ENCODE data around the gene ROBO1. TPM values are rescaled to one million over a fixed set of nuclear protein-coding genes. Genes with fewer than 3 reads are reported as not detected.

The ROBO1 gene
- total RNA-seq, 1 experiment from 2014 or later, result 11.2 TPM

DNA sequence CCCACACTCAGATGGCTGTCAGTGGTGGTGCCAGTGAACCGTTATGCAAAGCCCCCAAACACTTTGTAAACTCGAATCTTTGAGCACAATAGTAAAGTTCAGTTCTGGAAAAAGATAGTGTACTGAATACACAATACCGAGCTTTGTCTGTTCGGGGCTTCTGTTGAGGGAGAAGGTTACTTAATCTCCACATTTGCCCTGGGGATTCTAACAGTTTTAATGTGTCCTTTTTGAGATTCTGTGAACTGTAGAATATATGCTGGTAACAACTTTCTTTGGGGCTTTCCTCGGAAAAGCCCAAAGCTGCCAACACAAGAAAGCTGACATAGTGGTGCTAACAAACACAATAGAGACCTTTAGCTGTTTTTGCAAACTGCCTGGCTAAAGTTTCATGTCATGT, 686.5 kb downstream of the ROBO1 start:
- no peak for DNase-seq (ENCODE audit: low spot score)

DNA sequence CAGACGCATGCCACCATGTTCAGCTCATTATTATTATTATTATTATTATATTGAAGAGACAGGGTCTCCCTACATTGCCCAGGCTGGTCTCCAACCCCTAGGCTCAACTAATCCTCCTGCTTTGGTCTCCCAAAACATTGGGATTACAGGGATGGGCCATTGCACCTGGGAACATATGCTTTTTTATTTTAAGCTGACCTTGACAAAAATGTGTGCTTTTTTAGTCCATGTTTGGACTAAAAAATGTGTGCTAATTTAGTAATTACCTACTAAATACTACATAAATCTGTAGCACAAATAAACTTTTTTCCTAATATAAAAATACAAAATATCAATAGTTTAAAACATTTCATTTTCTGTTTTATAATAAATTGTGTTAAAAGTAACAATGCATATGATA, 693.2 kb downstream of the ROBO1 start:
- DNase-seq (ENCODE audit: low spot score), result no peak

DNA sequence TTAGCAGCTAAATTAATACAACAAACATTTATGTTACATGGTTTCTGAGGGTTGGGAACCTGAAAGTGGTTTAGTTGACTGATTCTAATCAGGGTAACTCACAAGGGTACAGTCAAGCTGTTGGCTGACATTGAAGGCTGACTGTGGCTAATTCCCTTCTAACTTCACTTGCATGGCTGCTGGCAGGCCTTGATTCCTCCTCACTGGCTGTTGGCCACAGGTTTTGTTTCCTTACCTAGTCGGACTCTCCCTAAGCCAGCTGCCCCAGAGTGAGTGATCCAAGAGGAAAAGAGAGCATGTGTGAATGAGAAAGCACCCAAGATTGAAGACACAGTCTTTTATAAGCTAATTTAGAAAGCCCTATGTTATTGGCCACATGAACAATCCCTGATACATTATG, 700.1 kb downstream of the ROBO1 start:
- no peak for DNase-seq (ENCODE audit: low spot score)

DNA sequence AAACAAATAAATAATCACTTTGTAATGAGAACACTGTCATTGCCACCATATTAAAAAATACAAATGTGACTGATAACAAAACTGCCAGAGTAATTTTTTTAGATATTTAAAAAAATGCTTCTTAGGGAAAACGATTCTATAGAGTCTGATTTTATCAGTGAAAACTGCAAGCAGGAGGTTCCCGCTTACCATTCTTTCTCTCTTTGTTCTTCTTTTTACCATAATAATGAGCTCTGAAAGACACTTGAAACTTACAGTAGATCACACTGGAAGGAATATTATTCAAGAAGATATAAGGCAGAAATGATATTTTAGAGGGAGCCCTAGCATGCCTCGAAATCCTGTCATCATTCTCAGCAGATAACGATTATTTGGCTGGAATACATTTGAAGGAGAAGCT, 701.3 kb downstream of the ROBO1 start:
- DNase-seq (ENCODE audit: low spot score), result no peak

DNA sequence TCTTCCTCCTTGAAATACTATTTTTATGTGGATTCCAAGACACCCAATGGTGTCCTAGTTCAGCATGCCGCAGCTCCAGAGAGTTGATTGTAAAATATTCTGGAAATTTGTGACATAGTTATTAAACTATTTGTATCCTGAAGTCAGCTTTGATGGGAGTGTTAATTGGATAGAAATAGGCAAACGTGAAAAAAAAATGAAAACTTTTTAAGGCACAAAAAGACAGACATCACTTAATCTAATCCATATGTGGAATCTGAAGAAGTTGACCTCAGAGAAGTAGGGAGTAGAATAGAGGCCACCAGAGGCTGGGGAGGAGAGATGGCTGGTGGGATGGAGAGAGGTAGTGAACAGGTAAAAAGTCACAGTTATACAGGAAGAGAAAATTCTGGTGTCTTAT, 704.2 kb downstream of the ROBO1 start:
- no peak for DNase-seq (ENCODE audit: low spot score)

DNA sequence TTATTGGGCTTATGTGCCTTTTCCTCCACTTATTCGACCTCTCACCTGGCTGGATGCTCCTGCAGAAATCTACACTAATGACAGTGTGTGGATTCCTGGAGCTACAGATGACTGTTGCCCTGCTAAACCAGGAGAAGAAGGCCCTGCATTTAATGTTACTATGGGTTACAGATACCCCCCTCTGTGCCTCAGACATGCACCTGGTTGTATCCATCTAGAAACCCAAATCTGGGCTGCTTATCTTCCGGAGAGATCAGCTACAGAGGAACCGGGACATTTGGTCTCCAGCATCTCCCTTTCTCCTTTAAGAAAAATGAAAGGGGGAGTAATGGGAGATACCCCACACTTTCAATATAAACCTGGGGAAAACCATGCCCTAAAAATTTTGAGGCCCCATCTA, 710.0 kb downstream of the ROBO1 start:
- DNase-seq (ENCODE audit: low spot score), result no peak

DNA sequence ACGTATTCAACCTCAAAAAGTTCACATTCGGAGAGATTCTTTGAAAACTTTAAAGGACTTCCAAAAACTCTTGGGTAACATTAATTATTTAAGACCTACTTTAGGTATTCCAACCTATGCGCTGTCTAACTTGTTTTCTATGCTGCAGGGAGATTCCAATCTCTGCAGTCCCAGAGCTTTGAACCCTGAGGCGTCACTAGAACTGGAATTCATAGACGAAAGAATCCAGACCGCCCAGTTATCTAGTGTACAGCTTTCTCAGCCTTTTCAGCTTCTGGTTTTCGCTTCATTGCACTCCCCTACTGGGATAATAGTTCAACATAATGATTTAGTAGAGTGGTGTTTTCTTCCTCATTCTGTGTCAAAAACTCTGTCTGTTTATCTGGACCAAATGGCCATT, 711.3 kb downstream of the ROBO1 start:
- DNase-seq (ENCODE audit: low spot score), result no peak

DNA sequence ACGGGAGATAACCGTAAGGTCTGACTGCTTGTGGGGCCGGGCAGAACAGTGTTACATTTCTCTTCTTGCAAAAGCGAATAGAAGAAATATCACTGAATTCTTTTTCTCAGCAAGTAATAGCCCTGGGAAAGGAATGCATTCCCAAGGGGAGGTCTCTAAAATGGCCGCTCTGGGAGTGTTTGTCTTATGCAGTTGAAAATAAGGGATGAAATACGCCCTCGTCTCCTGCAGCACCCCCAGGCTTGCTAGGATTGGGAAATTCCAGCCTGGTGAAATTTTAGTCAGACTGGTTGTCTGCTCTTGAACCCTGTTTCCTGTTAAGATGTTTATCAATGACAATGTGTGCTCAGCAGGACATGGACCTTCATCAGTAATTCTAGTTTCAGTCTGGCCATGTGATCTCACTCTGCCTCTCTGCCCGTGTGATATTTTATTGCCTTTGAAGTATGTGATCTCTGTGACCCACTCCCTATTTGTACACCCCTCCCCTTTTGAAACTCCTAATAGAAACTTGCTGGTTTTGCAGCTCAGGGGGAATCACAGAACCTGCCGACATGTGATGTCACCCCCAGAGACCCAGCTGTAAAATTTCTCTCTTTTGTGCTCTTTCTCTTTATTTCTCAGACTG, 715.6 kb downstream of the ROBO1 start:
- no peak for DNase-seq (ENCODE audit: low spot score)

DNA sequence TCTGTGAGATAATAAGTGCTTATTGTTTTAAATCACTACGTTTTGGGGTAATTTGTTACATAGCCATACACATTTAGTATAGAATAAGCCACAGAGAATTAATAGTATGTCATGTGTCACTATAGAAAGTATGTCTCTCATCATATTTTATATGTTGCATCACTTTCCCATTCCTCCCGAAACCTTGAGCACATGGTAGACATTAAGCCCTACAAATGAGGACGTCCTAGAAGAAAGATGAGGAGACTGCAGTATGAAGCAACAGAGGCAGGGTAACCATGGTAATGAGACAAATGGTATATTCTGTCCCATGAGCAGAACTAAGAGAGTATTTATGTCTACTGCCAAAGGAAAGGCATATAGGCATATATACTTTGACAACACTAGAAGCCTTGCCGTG, 720.2 kb downstream of the ROBO1 start:
- DNase-seq (ENCODE audit: low spot score), result no peak

DNA sequence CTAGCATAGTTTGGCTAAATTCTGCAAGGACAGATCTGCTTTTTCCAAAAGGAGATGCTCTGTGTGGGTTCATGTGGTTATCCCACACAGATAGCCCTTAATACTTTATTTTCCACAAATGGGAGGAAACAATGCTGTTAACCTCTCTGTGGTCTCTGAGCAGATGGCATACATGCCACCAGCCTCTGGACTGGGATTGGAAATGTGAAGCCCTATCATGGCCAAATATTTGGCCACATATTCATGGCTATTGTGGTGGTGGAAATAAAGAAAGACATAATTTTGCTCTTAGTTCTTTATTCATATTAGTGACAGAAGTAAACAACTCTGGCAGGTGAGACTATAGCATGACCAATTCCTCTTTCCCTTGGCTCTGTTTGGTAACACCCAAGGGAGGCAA, 726.2 kb downstream of the ROBO1 start:
- no peak for DNase-seq (ENCODE audit: low spot score)

DNA sequence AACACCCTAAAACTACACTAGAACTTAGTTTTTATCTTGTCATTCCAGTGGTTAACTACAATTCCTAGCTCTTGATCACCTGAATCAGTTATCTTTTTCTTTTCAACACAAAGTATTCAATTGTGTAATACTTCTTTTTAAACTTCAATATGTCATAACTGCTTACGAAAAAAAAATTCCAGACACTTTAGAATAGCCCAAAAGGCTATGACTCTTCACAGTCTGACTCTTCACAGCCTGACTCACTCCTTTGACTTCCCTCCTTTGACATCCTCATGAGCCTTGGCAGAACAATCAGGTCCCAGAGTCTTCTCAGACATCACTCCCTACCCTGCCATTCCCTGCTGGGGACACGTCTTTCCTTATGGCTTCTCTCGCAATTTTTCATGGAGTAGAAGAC, 727.1 kb downstream of the ROBO1 start:
- DNase-seq (ENCODE audit: low spot score), result peak; percentile 63

DNA sequence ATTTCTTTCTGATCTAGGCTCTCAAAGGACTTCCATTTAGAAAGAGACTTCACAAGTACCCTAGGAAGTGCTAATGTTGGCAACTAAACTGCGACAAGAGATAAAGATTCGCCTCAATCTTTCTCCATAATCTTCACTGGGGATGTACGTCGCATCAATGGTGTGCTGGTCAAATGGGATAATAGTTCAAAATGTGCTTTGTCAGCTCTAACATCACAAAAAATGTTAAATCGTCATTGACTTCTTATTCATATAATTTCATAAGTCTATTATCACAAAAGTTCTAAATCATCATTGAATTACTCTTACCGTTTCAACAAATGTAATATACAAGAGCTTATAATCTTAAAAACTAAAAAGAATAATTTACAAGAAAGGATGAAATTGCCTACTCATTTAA, 727.7 kb downstream of the ROBO1 start:
- no peak for DNase-seq (ENCODE audit: low spot score)

DNA sequence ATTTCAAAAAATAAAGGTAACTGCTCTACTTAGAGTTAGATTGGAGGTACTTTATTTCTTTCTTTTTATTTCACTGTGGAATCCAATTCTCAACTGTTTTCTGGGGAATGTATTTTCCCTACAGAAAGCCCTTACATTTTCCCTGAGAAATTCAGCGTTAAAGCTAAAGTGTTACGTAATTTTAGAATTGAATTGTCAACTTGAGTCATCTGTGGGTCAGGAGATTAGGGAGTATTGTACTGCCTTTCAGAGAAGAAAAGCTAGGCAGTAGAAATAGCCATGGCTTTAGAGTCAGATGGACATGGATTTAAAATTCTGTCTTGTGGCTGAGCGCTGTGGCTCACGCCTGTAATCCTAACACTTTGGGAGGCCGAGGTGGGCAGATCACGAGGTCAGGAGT, 728.6 kb downstream of the ROBO1 start:
- DNase-seq (ENCODE audit: low spot score), result no peak

DNA sequence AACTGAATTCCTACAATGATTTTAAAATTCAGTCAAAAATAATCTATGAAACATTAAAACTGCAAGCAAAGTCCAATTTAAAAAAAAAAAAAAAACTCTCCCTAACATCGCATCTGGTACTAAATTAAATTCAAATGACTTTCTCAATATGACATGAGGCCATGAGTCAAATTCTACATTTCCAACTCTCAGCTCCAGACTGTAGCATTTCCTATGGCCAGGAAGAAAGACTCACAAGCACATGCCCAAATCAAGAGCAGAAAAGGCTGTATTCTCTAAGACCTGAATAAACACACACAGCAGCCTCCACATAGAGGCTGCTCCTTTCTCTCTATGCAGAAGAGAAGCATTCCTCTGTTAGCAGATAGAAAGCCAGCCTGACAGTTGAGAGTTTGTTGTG, 729.2 kb downstream of the ROBO1 start:
- DNase-seq (ENCODE audit: low spot score), result no peak

DNA sequence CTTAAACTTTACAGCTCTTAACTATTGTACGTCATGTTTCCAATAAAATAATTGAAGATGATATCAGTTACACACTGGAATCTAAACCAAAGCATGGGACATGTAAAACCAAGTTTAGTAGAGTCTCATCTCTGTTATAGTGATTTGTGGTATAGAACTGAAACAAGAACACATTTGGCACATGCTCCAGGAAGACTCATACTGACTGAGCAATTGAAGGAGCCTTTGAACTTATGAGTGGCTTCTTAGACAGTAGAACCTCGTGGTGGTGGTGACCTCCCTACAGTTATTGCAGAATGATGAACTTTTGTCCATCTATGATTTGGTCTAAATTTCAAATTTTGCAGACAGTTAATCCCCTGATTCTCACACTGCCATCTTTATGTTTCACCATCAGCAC, 729.7 kb downstream of the ROBO1 start:
- DNase-seq (ENCODE audit: low spot score), result no peak

DNA sequence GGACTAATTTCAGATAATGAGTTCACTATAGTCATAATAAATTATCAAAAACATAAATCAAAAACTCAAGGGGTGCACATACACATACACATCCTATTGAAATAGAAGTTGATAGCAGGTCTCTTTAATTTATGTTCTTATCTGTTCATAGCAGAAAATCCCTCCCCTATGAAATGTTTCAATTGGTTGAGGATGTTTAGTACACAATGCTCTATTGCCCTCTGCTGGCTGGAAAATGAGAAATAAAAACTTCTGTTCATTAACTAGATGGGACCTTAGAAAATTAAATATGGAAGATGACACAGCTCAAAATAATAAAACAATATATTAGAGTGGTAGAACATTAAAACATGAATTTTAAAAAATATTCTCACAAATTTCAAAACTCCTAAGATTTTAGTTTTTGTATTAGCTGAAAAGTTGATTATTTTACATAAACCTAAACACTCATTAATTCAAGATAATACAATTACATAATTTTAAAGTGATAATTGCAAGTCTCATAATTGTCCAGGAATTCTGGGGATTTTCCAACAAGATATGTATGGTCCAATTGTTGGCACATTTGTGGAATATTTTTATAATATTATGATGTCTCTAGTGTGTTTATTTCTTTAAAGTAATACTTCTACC, 735.0 kb downstream of the ROBO1 start:
- peak; percentile 67 for DNase-seq (ENCODE audit: low spot score)

DNA sequence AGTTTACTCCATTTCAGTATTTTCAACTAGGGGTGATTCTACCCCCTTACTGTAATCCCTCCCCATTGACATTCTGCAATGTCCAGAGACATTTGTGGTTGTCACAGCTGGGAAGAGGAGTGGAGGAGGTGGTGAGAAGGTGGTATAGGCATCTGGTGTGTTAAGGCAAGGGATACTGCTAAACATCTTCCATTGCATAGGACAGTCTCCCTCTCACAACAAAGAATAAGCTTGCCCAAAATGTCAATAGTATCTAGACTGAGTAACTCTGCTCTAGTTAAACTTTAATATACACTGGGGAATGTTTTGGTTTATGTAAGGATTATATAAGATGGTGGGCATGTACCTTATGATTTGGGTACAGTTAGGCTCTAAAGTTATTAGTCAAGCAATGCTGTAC, 737.6 kb downstream of the ROBO1 start:
- no peak for DNase-seq (ENCODE audit: low spot score)

DNA sequence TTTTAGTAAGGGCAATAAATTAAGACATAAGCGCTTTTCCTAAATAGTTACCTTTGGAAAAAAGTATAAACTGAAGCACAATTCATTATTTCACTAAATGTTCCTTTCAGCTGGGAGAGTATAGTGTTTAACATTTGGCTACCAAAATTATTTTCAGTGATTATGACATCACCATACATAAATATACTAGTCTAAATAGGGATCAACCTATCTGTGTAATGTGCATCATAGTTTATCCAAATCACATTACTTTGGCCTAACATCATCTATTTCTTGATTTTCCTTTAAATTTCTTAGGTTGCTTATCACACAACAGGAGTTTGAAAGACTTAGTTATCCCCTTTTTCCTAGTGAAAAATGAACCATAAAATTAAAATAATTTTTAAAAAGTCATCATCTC, 738.9 kb downstream of the ROBO1 start:
- no peak for DNase-seq (ENCODE audit: low spot score)

DNA sequence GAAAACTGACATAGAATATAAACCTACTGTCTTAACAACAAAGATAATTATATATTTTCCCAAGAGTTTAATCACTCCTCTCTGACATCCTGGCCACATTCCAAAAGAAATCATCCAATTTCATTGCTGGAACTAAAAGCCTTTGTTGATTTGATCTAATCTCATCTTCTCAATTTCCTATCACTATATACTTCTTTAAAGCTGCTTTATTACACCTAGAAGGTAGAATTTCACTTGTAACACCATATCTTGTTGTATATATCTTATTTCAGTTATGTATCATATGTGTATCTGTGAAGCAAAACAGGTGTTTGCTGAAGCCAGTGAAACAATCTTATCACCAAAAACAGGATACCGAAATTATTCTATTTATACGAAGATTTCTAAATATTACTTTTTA, 740.2 kb downstream of the ROBO1 start:
- DNase-seq (ENCODE audit: low spot score), result no peak

DNA sequence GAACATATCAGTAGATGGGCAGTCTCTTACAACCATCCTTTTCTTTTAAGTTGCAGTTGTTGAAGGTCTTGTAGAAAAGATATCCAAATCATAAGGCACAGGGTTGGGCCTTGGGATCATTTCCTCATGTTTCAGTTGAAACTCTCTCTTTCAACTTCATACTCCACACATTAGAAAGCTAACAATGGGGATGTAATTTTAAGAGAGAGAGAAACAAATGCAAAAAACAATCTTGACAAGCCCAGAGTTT, 747.9 kb downstream of the ROBO1 start:
- no peak for DNase-seq (ENCODE audit: low spot score)

DNA sequence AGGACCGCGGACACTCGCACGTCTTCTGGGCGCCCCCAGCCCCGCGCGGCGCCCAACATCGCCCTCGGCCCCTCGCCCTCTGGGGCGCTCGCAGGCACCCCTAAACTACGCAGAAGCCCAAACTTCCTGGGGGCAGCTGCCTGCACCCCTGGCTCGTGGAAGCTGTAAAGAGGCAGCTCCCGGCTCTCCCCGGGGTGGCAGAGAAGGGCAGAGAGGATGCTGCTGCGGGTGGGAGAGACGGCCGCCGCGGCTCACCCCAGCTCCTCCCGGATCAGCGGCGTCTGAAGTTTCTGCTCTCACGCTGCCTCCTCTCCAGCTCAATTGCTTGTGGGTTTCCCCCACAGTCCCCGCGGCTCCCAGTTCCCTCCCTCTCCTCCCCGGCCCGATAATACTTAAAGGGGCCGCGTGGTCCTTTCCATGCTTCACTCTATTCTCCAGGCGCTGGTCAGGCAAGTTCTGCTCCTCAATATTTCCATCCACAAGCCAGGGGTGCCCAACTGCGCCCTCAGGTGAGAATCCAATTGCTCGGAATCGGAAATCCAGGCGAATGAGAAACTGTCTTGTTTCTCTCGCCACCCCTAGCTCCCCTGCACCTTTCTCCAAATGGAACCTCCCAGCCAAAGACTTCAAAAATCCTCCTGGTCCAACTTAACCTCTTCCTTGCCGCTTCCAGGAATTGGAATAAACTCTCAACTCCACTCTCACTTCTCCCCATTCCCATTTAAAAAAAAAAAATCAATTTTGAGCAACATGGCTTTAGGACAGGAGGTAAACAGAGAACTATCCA, 748.5 kb downstream of the ROBO1 start:
- peak; percentile 87 for DNase-seq (ENCODE audit: low spot score)

DNA sequence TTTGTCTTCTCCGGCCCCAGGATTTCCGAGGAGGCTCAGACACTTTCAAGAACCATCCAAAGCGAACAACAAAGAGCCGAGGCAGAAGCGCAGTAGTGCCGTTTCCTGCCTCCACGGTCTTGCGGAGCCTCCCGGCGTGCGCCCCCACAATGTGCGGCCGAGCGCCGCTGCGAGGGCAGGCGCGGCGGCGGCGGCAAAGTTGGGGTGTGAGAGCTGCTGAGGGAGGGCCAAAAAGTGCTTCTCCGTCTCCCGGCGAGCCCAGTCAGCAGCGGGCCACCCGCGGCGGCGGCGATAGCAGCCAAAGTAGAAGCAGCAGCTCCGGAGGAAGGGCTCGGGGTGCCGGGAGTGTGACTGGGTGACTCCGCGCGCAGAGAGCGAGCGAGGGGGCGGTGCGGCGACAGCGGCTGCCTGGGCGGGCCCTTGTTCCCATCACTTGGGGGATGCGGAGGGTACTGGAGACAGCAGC, 749.1 kb downstream of the ROBO1 start:
- DNase-seq (ENCODE audit: low spot score), result peak; percentile 32

DNA sequence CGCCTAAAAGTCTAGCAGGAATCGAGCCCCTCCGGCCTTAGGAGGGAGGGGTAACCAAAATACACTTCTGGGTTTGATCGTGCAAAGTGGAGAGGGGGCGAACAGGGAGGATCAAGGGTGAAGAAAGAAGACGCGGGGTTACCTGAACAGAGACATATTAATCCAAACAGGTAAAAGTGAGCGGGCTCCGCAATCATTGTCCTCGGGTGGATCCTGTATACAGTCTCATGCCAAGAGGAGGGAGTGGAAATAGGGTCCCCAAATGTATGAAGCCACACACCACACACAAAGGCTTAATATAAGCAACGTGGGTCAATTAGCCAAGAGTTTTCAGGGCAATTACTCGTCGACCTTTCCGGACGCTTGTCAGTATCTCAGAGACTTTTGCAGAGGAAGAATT, 749.5 kb downstream of the ROBO1 start:
- no peak for DNase-seq (ENCODE audit: low spot score)
